Spinal cord (tissue), 10 donors: ENCODE measurements around the gene TCTN2. TPM values are rescaled to one million over a fixed set of nuclear protein-coding genes. Genes with fewer than 3 reads are reported as not detected.
A peak's percentile ranks its signal among the peaks of the same experiment; 100 is the strongest.

Experiments
- DNase-seq, 6 donors: peaks; one replicate each; pipeline versions ENCODE4 v3.0.0 to v3.0.0-alpha.2; 2013 to 2015; ENCODE audit warnings: low spot score in 6 of 6, low read depth in 4 of 6
- H3K27ac ChIP-seq: one replicate; pipeline ENCODE4 v1.5.1; 2013; ENCODE audit warnings: low read depth, low read length, control low read depth
- H3K27me3 ChIP-seq: one replicate; pipeline ENCODE4 v1.6.1; 2013; ENCODE audit warnings: low read length; ENCODE audit not compliant: control insufficient read depth, insufficient read depth
- H3K36me3 ChIP-seq: one replicate; pipeline ENCODE4 v1.6.1; 2013; ENCODE audit warnings: low read length; ENCODE audit not compliant: control insufficient read depth, insufficient read depth
- H3K4me1 ChIP-seq: one replicate; pipeline ENCODE4 v1.6.1; 2013; ENCODE audit warnings: low read length; ENCODE audit not compliant: control insufficient read depth, insufficient read depth
- H3K4me3 ChIP-seq: one replicate; pipeline ENCODE4 v1.5.1; 2013; ENCODE audit warnings: low read depth, low read length, control low read depth
- H3K9me3 ChIP-seq: one replicate; pipeline ENCODE4 v1.6.1; 2013; ENCODE audit warnings: low read length; ENCODE audit not compliant: control insufficient read depth, insufficient read depth
- WGBS: methylation state at CpG from one replicate; pipeline ENCODE4 v1.1.5; 2013; ENCODE audit warnings: missing lambda C conversion rate; ENCODE audit not compliant: insufficient coverage; 5-methylcytosine and 5-hydroxymethylcytosine counted together
- polyA plus RNA-seq, 2 donors: library from polyadenylated mRNA; unstranded; fragments of 120-200 nt; gene quantifications; one replicate each; pipeline ENCODE4 v1.2.1, GENCODE V29; 2013; ENCODE audit not compliant: insufficient read length in 2 of 2
- total RNA-seq, 2 donors: library from RNA; depleted of rRNA in 1 of 2; stranded (reverse); fragments of 120-200 nt in 1 of 2; fragments of >200 nt in 1 of 2; gene quantifications; one replicate each; pipeline versions ENCODE4 v1.2.3 to v1.2.4, GENCODE V29; 2013 to 2014
- donor health status: healthy.

TCTN2 gene
- total and polyA plus RNA-seq, 4 donors: 14.0 to 26.2 (median 19.6) TPM

GRCh38 chr12:123713398-123713797 is 42.5 kb downstream of the TCTN2 start:
- Histone ChIP-seq H3K4me1 (peaks cover 11% of the 10 kb centered on the region), H3K36me3 (peaks cover 9% of the 10 kb centered on the region), H3K9me3 (no peaks in the 10 kb centered on the region), H3K27ac (no peak overlapping the region), H3K4me3 (peak overlapping the region; percentile 51), H3K27me3 (no peaks in the 10 kb centered on the region)
- WGBS: 50% methylated on average over 4 of the region's 6 CpGs
- peak in 2 of 6 donors; percentile 10 to 35 for DNase-seq

GRCh38 chr12:123713823-123714585 is 43.1 kb downstream of the TCTN2 start:
- no peak for DNase-seq
- WGBS: 84% methylated on average over 6 of the region's 10 CpGs
- peaks cover 11% of the 10 kb centered on the region for H3K4me1 ChIP-seq
- peak overlapping the region; percentile 51 for H3K4me3 ChIP-seq
- H3K27me3 ChIP-seq: no peaks in the 10 kb centered on the region
- no peak overlapping the region for H3K27ac ChIP-seq
- peaks cover 9% of the 10 kb centered on the region for H3K36me3 ChIP-seq
- no peaks in the 10 kb centered on the region for H3K9me3 ChIP-seq

- no peak for DNase-seq
- Histone ChIP-seq H3K9me3 (no peaks in the 10 kb centered on the region), H3K36me3 (peaks cover 19% of the 10 kb centered on the region), H3K27ac (no peak overlapping the region), H3K27me3 (no peaks in the 10 kb centered on the region), H3K4me3 (no peak overlapping the region), H3K4me1 (peaks cover 11% of the 10 kb centered on the region)
- WGBS: no CpG with 5 or more reads among the region's 2 CpGs
Measured at GRCh38 chr12:123715195-123715594, 44.3 kb downstream of the TCTN2 start.

GRCh38 chr12:123717350-123717749 is 46.4 kb downstream of the TCTN2 start:
- peaks cover 4% of the 10 kb centered on the region for H3K4me1 ChIP-seq
- H3K36me3 ChIP-seq: peaks cover 28% of the 10 kb centered on the region
- no CpG with 5 or more reads among the region's 3 CpGs for WGBS
- no peaks in the 10 kb centered on the region for H3K9me3 ChIP-seq
- H3K27ac ChIP-seq: no peak overlapping the region
- DNase-seq: no peak
- H3K27me3 ChIP-seq: no peaks in the 10 kb centered on the region
- no peak overlapping the region for H3K4me3 ChIP-seq

GRCh38 chr12:123720141-123720814 is 49.4 kb downstream of the TCTN2 start:
- H3K9me3 ChIP-seq: no peaks in the 10 kb centered on the region
- H3K36me3 ChIP-seq: peaks cover 40% of the 10 kb centered on the region
- DNase-seq: no peak
- WGBS: 96% methylated on average over 4 of the region's 5 CpGs
- H3K4me3 ChIP-seq: no peak overlapping the region
- H3K4me1 ChIP-seq: no peaks in the 10 kb centered on the region
- no peaks in the 10 kb centered on the region for H3K27me3 ChIP-seq
- H3K27ac ChIP-seq: no peak overlapping the region

GRCh38 chr12:123721245-123721644 is 50.3 kb downstream of the TCTN2 start:
- DNase-seq: no peak
- Histone ChIP-seq H3K4me1 (no peaks in the 10 kb centered on the region), H3K4me3 (no peak overlapping the region), H3K27me3 (no peaks in the 10 kb centered on the region), H3K36me3 (peaks cover 44% of the 10 kb centered on the region), H3K27ac (no peak overlapping the region), H3K9me3 (no peaks in the 10 kb centered on the region)
- WGBS: 79% methylated on average over 2 of the region's 2 CpGs

GRCh38 chr12:123723011-123723410 is 52.1 kb downstream of the TCTN2 start:
- peaks cover 48% of the 10 kb centered on the region for H3K36me3 ChIP-seq
- H3K4me1 ChIP-seq: no peaks in the 10 kb centered on the region
- H3K4me3 ChIP-seq: no peak overlapping the region
- 94% methylated on average over 7 of the region's 8 CpGs for WGBS
- DNase-seq: no peak
- no peak overlapping the region for H3K27ac ChIP-seq
- H3K27me3 ChIP-seq: no peaks in the 10 kb centered on the region
- no peaks in the 10 kb centered on the region for H3K9me3 ChIP-seq

- Histone ChIP-seq H3K36me3 (peaks cover 52% of the 10 kb centered on the region), H3K27me3 (no peaks in the 10 kb centered on the region), H3K4me3 (no peak overlapping the region), H3K4me1 (no peaks in the 10 kb centered on the region), H3K9me3 (no peaks in the 10 kb centered on the region), H3K27ac (no peak overlapping the region)
- WGBS: 100% methylated on average over 2 of the region's 5 CpGs
- DNase-seq: no peak
Measured at GRCh38 chr12:123723765-123724164, 52.9 kb downstream of the TCTN2 start.

GRCh38 chr12:123726244-123726643 is 55.3 kb downstream of the TCTN2 start:
- Histone ChIP-seq H3K27me3 (no peaks in the 10 kb centered on the region), H3K4me1 (no peaks in the 10 kb centered on the region), H3K9me3 (no peaks in the 10 kb centered on the region), H3K36me3 (peaks cover 52% of the 10 kb centered on the region), H3K4me3 (no peak overlapping the region), H3K27ac (no peak overlapping the region)
- peak in 2 of 6 donors; percentile 2 to 33 for DNase-seq
- WGBS: no CpG with 5 or more reads among the region's 2 CpGs

- H3K27me3 ChIP-seq: no peaks in the 10 kb centered on the region
- no peaks in the 10 kb centered on the region for H3K9me3 ChIP-seq
- no peak overlapping the region for H3K27ac ChIP-seq
- no peak for DNase-seq
- no peak overlapping the region for H3K4me3 ChIP-seq
- H3K4me1 ChIP-seq: no peaks in the 10 kb centered on the region
- H3K36me3 ChIP-seq: peaks cover 53% of the 10 kb centered on the region
- WGBS: 90% methylated on average over 1 of the region's 2 CpGs
Measured at GRCh38 chr12:123726962-123727361, 56.0 kb downstream of the TCTN2 start.
